SK-N-SH treated with all-trans-retinoic acid at 6 μM for 48 hours (cell line): ENCODE results near the gene SAG.

ENCODE experiments used
- ATAC-seq: fragments of 200-7000 bp; cut with Tn5 transposase; 3 replicates; pipeline ENCODE4 v1.9.1; 2020; ENCODE audit warnings: mild to moderate bottlenecking, moderate library complexity
- ARNTL ChIP-seq: fragments of 450-650 bp; formaldehyde crosslinking; IDR thresholded peaks from 2 replicates; pipeline ENCODE4 v1.5.0; 2020; ENCODE audit warnings: low read depth, mild to moderate bottlenecking, moderate library complexity, borderline replicate concordance
- BACH2 ChIP-seq: fragments of 250-450 bp; sonication (Bioruptor Pico); IDR thresholded peaks from 2 replicates; pipeline ENCODE4 v1.9.0; 2021; ENCODE audit warnings: mild to moderate bottlenecking, borderline replicate concordance
- CSDC2 ChIP-seq: fragments of 250-450 bp; sonication (Bioruptor Pico); IDR thresholded peaks from 2 replicates; pipeline ENCODE4 v1.5.0; 2020; ENCODE audit warnings: mild to moderate bottlenecking, moderate library complexity
- ESRRG ChIP-seq: fragments of 250-450 bp; sonication (Bioruptor Pico); IDR thresholded peaks from 2 replicates; pipeline ENCODE4 v1.6.1; 2021; ENCODE audit warnings: mild to moderate bottlenecking
- GLIS3 ChIP-seq: fragments of 250-450 bp; sonication (Bioruptor Pico); IDR thresholded peaks from 2 replicates; pipeline ENCODE4 v1.5.0; 2020; ENCODE audit warnings: mild to moderate bottlenecking, moderate library complexity
- ISL1 ChIP-seq: fragments of 250-450 bp; sonication (Bioruptor Pico); IDR thresholded peaks from 2 replicates; pipeline ENCODE4 v2.1.2; 2022; ENCODE audit warnings: mild to moderate bottlenecking, moderate library complexity
- OSR1 ChIP-seq: fragments of 250-450 bp; sonication (Bioruptor Pico); IDR thresholded peaks from 2 replicates; pipeline ENCODE4 v1.8.0; 2022; ENCODE audit warnings: moderate library complexity, mild to moderate bottlenecking, inconsistent platforms
- PPARA ChIP-seq: fragments of 250-450 bp; sonication (Bioruptor Pico); IDR thresholded peaks from 2 replicates; pipeline ENCODE4 v1.5.0; 2020; ENCODE audit warnings: mild to moderate bottlenecking, borderline replicate concordance
- RARB ChIP-seq: fragments of 250-450 bp; sonication (Bioruptor Pico); IDR thresholded peaks from 2 replicates; pipeline ENCODE4 v1.8.0; 2021; ENCODE audit warnings: mild to moderate bottlenecking, moderate library complexity
- SNAI2 ChIP-seq: fragments of 250-450 bp; sonication (Bioruptor Pico); IDR thresholded peaks from 2 replicates; pipeline ENCODE4 v1.5.0; 2020; ENCODE audit warnings: mild to moderate bottlenecking, moderate library complexity
- TCF4 ChIP-seq: fragments of 250-450 bp; sonication (Bioruptor Pico); IDR thresholded peaks from 2 replicates; pipeline ENCODE4 v1.8.0; 2021; ENCODE audit warnings: mild to moderate bottlenecking, moderate library complexity, borderline replicate concordance
- ZC3H10 ChIP-seq: fragments of 250-450 bp; sonication (Bioruptor Pico); IDR thresholded peaks from 2 replicates; pipeline ENCODE4 v1.5.1; 2021; ENCODE audit warnings: mild to moderate bottlenecking, moderate library complexity
- ZFP3 ChIP-seq: fragments of 250-450 bp; sonication (Bioruptor Pico); IDR thresholded peaks from 2 replicates; pipeline ENCODE4 v1.5.0; 2020; ENCODE audit warnings: mild to moderate bottlenecking, moderate library complexity
- ZFP30 ChIP-seq: fragments of 450-650 bp; formaldehyde crosslinking; IDR thresholded peaks from 2 replicates; pipeline ENCODE4 v1.5.0; 2022; ENCODE audit warnings: mild to moderate bottlenecking, moderate library complexity
- ZNF565 ChIP-seq: fragments of 450-650 bp; formaldehyde crosslinking; conservative IDR thresholded peaks from 2 replicates; pipeline ENCODE4 v1.5.0; 2020; ENCODE audit warnings: low read depth, mild to moderate bottlenecking, moderate library complexity
- ZNF70 ChIP-seq: fragments of 450-650 bp; formaldehyde crosslinking; IDR thresholded peaks from 2 replicates; pipeline ENCODE4 v1.5.0; 2020; ENCODE audit warnings: mild to moderate bottlenecking, moderate library complexity
- ZNF8 ChIP-seq: fragments of 450-650 bp; formaldehyde crosslinking; IDR thresholded peaks from 2 replicates; pipeline ENCODE4 v1.5.0; 2020; ENCODE audit warnings: mild to moderate bottlenecking, moderate library complexity
- TF ChIP-seq, protein P1 (sequence below): fragments of 250-450 bp; sonication (Bioruptor Pico); IDR thresholded peaks from 2 replicates; pipeline ENCODE4 v1.8.0; 2021; ENCODE audit warnings: low read depth, mild to moderate bottlenecking, moderate library complexity, borderline replicate concordance
- TF ChIP-seq, protein P2 (sequence below): fragments of 250-450 bp; sonication (Bioruptor Pico); IDR thresholded peaks from 2 replicates; pipeline ENCODE4 v1.5.1; 2020; ENCODE audit warnings: low read depth, mild to moderate bottlenecking, moderate library complexity
- TF ChIP-seq, protein P3 (sequence below): fragments of 250-450 bp; sonication (Bioruptor Pico); IDR thresholded peaks from 2 replicates; pipeline ENCODE4 v1.8.0; 2020; ENCODE audit warnings: mild to moderate bottlenecking, moderate library complexity, borderline replicate concordance
- TF ChIP-seq, protein P4 (sequence below): fragments of 250-450 bp; sonication (Bioruptor Pico); IDR thresholded peaks from 2 replicates; pipeline ENCODE4 v1.5.1; 2021; ENCODE audit warnings: mild to moderate bottlenecking, moderate library complexity
- TF ChIP-seq, protein P5 (sequence below): fragments of 250-450 bp; sonication (Bioruptor Pico); IDR thresholded peaks from 2 replicates; pipeline ENCODE4 v1.5.0; 2020; ENCODE audit warnings: mild to moderate bottlenecking, moderate library complexity

The SAG gene

DNA sequence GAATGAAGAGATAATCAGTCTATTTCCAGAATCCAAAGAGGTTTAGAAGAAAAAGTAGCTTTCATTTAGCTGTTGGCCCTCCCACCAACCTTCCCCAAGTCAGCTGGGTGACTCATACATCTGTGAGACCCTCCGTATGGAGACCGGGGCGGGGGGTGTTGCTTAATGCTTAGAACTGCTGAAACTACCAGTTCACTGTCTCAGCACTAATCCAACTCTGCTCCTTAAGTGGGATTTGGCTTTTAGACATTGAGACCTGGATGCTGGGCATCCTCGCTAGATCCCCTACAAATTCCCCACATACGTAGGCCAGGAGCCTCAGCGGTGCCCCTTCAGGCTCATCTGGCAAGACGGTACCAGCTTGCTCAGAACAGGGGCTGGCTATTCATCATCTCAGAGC lies at the start of gene SAG:
Gene SAG, plus strand, starts transcription at position 252 of the 400 bp plus-strand sequence. CDS start 1,374 bp downstream, outside the sequence.
- ATAC-seq: no peak

DNA sequence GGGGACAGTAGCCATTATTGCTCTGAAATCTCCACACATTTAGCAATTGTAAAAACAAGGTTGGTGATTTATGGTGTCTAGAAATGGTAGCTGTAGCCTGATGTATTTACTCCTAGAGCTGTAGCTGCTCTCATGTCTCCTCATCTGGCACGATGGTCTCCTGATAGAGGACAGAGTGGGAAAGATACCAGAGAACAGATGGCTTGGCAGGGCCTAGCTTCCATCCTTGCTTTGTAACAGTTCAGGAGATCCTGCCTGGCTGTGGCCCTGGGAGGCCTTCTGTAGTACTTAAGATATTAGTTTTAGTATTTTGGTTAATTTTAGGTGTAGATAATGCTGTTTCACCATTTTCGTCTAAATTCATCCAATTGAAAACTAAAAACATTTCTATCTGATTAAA lies 49.4 kb upstream of the SAG start:
- no peak for ATAC-seq
- TF ChIP-seq, protein P1, sequence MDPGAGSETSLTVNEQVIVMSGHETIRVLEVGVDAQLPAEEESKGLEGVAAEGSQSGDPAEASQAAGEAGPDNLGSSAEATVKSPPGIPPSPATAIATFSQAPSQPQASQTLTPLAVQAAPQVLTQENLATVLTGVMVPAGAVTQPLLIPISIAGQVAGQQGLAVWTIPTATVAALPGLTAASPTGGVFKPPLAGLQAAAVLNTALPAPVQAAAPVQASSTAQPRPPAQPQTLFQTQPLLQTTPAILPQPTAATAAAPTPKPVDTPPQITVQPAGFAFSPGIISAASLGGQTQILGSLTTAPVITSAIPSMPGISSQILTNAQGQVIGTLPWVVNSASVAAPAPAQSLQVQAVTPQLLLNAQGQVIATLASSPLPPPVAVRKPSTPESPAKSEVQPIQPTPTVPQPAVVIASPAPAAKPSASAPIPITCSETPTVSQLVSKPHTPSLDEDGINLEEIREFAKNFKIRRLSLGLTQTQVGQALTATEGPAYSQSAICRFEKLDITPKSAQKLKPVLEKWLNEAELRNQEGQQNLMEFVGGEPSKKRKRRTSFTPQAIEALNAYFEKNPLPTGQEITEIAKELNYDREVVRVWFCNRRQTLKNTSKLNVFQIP (CRISPR knock-in tag): no peak
- TF ChIP-seq ESRRG (CRISPR knock-in tag) (no peak), BACH2 (CRISPR knock-in tag) (no peak), ZFP3 (no peak), ARNTL (no peak), SNAI2 (no peak), ZNF565 (CRISPR knock-in tag) (no peak), TCF4 (CRISPR knock-in tag) (no peak), PPARA (no peak), ISL1 (no peak), GLIS3 (CRISPR knock-in tag) (no peak), ZNF8 (CRISPR knock-in tag) (no peak), ZC3H10 (CRISPR knock-in tag) (no peak)
- TF ChIP-seq, protein P2, sequence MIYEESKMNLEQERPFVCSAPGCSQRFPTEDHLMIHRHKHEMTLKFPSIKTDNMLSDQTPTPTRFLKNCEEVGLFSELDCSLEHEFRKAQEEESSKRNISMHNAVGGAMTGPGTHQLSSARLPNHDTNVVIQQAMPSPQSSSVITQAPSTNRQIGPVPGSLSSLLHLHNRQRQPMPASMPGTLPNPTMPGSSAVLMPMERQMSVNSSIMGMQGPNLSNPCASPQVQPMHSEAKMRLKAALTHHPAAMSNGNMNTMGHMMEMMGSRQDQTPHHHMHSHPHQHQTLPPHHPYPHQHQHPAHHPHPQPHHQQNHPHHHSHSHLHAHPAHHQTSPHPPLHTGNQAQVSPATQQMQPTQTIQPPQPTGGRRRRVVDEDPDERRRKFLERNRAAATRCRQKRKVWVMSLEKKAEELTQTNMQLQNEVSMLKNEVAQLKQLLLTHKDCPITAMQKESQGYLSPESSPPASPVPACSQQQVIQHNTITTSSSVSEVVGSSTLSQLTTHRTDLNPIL (CRISPR knock-in tag): no peak
- TF ChIP-seq, protein P3, sequence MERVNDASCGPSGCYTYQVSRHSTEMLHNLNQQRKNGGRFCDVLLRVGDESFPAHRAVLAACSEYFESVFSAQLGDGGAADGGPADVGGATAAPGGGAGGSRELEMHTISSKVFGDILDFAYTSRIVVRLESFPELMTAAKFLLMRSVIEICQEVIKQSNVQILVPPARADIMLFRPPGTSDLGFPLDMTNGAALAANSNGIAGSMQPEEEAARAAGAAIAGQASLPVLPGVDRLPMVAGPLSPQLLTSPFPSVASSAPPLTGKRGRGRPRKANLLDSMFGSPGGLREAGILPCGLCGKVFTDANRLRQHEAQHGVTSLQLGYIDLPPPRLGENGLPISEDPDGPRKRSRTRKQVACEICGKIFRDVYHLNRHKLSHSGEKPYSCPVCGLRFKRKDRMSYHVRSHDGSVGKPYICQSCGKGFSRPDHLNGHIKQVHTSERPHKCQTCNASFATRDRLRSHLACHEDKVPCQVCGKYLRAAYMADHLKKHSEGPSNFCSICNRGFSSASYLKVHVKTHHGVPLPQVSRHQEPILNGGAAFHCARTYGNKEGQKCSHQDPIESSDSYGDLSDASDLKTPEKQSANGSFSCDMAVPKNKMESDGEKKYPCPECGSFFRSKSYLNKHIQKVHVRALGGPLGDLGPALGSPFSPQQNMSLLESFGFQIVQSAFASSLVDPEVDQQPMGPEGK: no peak
- TF ChIP-seq, protein P4, sequence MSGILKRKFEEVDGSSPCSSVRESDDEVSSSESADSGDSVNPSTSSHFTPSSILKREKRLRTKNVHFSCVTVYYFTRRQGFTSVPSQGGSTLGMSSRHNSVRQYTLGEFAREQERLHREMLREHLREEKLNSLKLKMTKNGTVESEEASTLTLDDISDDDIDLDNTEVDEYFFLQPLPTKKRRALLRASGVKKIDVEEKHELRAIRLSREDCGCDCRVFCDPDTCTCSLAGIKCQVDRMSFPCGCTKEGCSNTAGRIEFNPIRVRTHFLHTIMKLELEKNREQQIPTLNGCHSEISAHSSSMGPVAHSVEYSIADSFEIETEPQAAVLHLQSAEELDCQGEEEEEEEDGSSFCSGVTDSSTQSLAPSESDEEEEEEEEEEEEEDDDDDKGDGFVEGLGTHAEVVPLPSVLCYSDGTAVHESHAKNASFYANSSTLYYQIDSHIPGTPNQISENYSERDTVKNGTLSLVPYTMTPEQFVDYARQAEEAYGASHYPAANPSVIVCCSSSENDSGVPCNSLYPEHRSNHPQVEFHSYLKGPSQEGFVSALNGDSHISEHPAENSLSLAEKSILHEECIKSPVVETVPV (CRISPR knock-in tag): no peak
- TF ChIP-seq, protein P5, sequence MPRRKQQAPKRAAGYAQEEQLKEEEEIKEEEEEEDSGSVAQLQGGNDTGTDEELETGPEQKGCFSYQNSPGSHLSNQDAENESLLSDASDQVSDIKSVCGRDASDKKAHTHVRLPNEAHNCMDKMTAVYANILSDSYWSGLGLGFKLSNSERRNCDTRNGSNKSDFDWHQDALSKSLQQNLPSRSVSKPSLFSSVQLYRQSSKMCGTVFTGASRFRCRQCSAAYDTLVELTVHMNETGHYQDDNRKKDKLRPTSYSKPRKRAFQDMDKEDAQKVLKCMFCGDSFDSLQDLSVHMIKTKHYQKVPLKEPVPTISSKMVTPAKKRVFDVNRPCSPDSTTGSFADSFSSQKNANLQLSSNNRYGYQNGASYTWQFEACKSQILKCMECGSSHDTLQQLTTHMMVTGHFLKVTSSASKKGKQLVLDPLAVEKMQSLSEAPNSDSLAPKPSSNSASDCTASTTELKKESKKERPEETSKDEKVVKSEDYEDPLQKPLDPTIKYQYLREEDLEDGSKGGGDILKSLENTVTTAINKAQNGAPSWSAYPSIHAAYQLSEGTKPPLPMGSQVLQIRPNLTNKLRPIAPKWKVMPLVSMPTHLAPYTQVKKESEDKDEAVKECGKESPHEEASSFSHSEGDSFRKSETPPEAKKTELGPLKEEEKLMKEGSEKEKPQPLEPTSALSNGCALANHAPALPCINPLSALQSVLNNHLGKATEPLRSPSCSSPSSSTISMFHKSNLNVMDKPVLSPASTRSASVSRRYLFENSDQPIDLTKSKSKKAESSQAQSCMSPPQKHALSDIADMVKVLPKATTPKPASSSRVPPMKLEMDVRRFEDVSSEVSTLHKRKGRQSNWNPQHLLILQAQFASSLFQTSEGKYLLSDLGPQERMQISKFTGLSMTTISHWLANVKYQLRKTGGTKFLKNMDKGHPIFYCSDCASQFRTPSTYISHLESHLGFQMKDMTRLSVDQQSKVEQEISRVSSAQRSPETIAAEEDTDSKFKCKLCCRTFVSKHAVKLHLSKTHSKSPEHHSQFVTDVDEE: no peak

More for the DNA sequence above, at the start of gene SAG:
- TF ChIP-seq OSR1 (no peak), RARB (CRISPR knock-in tag) (no peak), GLIS3 (CRISPR knock-in tag) (no peak), SNAI2 (no peak), ZNF8 (CRISPR knock-in tag) (no peak), ISL1 (no peak), PPARA (no peak), ESRRG (CRISPR knock-in tag) (no peak), ZNF70 (CRISPR knock-in tag) (no peak)
- TF ChIP-seq, protein P3: no peak

DNA sequence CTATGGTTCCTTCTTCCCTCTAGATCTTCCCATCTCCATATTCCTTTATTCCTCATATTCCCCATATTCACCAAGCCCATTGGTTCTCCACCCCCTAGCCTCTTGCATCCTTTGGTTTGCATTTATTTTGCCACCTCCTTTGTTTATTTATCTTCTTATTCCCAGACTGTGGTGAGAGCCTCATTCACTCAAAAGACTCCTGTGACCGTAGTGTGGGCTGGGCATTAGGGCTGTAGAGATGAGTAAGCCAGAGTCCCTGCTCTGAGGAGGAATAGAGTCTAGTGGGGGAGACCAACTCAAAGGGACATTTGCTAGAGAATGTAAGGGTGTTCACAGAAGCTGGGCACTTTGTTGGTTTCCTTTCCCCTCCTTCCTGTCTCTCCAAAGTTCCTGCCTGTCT lies 47.9 kb upstream of the SAG start:
- ATAC-seq: no peak
- TF ChIP-seq TCF4 (CRISPR knock-in tag) (no peak), RARB (CRISPR knock-in tag) (no peak), ZNF70 (CRISPR knock-in tag) (no peak), ARNTL (no peak), ZFP3 (no peak), ZFP30 (CRISPR knock-in tag) (no peak), BACH2 (CRISPR knock-in tag) (no peak), CSDC2 (CRISPR knock-in tag) (no peak), ZNF565 (CRISPR knock-in tag) (no peak), ISL1 (no peak)
- TF ChIP-seq, protein P5: no peak
